Measurements from ENCODE around the gene TM7SF2.

DNA sequence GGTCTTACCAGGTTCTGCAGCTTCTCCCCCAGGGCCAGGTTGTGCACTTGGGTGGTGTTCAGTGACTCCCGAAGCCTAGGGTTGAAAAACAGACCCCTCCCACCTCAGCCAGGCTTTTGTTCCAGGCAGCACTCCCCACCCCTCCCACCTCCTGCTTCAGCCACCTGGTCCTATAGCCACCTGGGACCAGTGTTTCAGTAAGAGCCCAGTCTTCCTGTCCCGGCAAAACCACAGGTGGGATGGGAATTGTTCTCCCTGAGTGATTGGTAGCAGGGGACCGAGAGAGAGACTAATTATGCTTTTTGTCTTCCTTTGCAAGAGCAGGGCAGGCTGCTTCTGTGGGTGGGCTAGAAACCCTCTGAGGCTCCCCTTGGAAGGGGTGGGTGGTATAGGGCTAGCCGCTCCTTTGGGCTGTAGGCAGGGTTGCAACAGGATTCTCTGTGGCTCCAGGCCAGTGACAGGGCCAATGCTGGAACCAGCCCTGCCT is 44.8 kb upstream of the TM7SF2 start:
- TF ChIP-seq, protein P1, sequence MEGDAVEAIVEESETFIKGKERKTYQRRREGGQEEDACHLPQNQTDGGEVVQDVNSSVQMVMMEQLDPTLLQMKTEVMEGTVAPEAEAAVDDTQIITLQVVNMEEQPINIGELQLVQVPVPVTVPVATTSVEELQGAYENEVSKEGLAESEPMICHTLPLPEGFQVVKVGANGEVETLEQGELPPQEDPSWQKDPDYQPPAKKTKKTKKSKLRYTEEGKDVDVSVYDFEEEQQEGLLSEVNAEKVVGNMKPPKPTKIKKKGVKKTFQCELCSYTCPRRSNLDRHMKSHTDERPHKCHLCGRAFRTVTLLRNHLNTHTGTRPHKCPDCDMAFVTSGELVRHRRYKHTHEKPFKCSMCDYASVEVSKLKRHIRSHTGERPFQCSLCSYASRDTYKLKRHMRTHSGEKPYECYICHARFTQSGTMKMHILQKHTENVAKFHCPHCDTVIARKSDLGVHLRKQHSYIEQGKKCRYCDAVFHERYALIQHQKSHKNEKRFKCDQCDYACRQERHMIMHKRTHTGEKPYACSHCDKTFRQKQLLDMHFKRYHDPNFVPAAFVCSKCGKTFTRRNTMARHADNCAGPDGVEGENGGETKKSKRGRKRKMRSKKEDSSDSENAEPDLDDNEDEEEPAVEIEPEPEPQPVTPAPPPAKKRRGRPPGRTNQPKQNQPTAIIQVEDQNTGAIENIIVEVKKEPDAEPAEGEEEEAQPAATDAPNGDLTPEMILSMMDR (IDR thresholded peaks at IDR 0.05): no peak
- no peak for TF ChIP-seq POLR2A (IDR thresholded peaks at IDR 0.05)

All from heart left ventricle (tissue), 13 donors.